GM23338 (cell line): ENCODE data around the gene CKM. TPM values are rescaled to one million over a fixed set of nuclear protein-coding genes. Genes with fewer than 3 reads are reported as not detected.

Source experiments
- ATAC-seq: fragments of 200-7000 bp; cut with Tn5 transposase; 3 replicates; pipeline ENCODE4 v1.9.1; 2020
- DNase-seq: peaks from one replicate; pipeline ENCODE4 v3.0.0-alpha.2; 2015; ENCODE audit warnings: low spot score
- H2AFZ ChIP-seq: fragments of 200-600 bp; sonication (generic); 2 replicates; pipeline ENCODE4 v1.8.0; 2016; ENCODE audit warnings: antibody characterized with exemption, mild to moderate bottlenecking, moderate library complexity
- H3F3A ChIP-seq: fragments of 200-600 bp; sonication (generic); replicated peaks from 2 replicates; pipeline ENCODE4 v1.8.0; 2017; ENCODE audit warnings: antibody characterized with exemption, mixed run types, low read depth
- H3K27ac ChIP-seq: fragments of 200-600 bp; sonication (generic); 2 replicates; pipeline ENCODE4 v1.6.1; 2016; ENCODE audit warnings: low read depth
- H3K27me3 ChIP-seq: fragments of 200-600 bp; sonication (generic); 2 replicates; pipeline ENCODE4 v1.8.0; 2016; ENCODE audit warnings: mild to moderate bottlenecking, mixed run types, moderate library complexity; ENCODE audit not compliant: insufficient read depth
- H3K36me3 ChIP-seq: fragments of 200-600 bp; sonication (generic); 2 replicates; pipeline ENCODE4 v1.8.0; 2016; ENCODE audit warnings: mild to moderate bottlenecking; ENCODE audit not compliant: insufficient read depth
- H3K4me1 ChIP-seq: fragments of 200-600 bp; sonication (generic); 2 replicates; pipeline ENCODE4 v1.8.0; 2016; ENCODE audit warnings: mild to moderate bottlenecking, moderate library complexity; ENCODE audit not compliant: insufficient read depth
- H3K4me2 ChIP-seq: fragments of 200-600 bp; sonication (generic); 2 replicates; pipeline ENCODE4 v1.7.1; 2017; ENCODE audit warnings: mixed run types
- H3K4me3 ChIP-seq: fragments of 200-600 bp; sonication (generic); 2 replicates; pipeline ENCODE4 v1.6.1; 2016; ENCODE audit warnings: mixed run types
- H3K79me2 ChIP-seq: fragments of 200-600 bp; sonication (generic); replicated peaks from 2 replicates; pipeline ENCODE4 v1.8.0; 2017; ENCODE audit warnings: mild to moderate bottlenecking; ENCODE audit not compliant: insufficient read depth
- H3K9me2 ChIP-seq: fragments of 200-600 bp; sonication (generic); 2 replicates; pipeline ENCODE4 v1.8.0; 2017; ENCODE audit not compliant: insufficient read depth
- H4K20me1 ChIP-seq: fragments of 200-600 bp; sonication (generic); replicated peaks from 2 replicates; pipeline ENCODE4 v1.8.0; 2017; ENCODE audit warnings: mild to moderate bottlenecking; ENCODE audit not compliant: insufficient read depth
- H3K27ac Mint-ChIP-seq: 2 replicates; pipeline ENCODE4 v1.8.0; 2020; ENCODE audit warnings: inconsistent platforms, mild to moderate bottlenecking, moderate library complexity, mixed read lengths
- H3K27me3 Mint-ChIP-seq: 3 replicates; pipeline ENCODE4 v1.8.0; 2022; ENCODE audit warnings: low read depth, mild to moderate bottlenecking, moderate library complexity, mixed read lengths, inconsistent platforms; ENCODE audit not compliant: insufficient read depth, poor library complexity
- H3K36me3 Mint-ChIP-seq: 3 replicates; pipeline ENCODE4 v1.8.0; 2021; ENCODE audit warnings: low read depth, mild to moderate bottlenecking, inconsistent platforms, moderate library complexity, mixed read lengths
- H3K4me1 Mint-ChIP-seq: 3 replicates; pipeline ENCODE4 v1.8.0; 2020; ENCODE audit warnings: mild to moderate bottlenecking, inconsistent platforms, mixed read lengths
- H3K4me3 Mint-ChIP-seq: 3 replicates; pipeline ENCODE4 v1.8.0; 2021; ENCODE audit warnings: moderate library complexity, mild to moderate bottlenecking, inconsistent platforms, mixed read lengths
- H3K9me3 Mint-ChIP-seq: 3 replicates; pipeline ENCODE4 v1.8.0; 2020; ENCODE audit warnings: moderate library complexity, mild to moderate bottlenecking, inconsistent platforms, mixed read lengths
- CREB1 ChIP-seq: fragments of 250-450 bp; sonication (Bioruptor Pico); IDR thresholded peaks from 2 replicates; pipeline ENCODE4 v1.5.0; 2020; ENCODE audit warnings: low read depth, mild to moderate bottlenecking, moderate library complexity
- EZH2 ChIP-seq: fragments of 200-600 bp; sonication (generic); IDR thresholded peaks from one replicate; pipeline ENCODE4 v1.8.0; 2017; ENCODE audit warnings: antibody characterized with exemption, mild to moderate bottlenecking, low read depth; ENCODE audit not compliant: unreplicated experiment
- EZH2phosphoT487 ChIP-seq: fragments of 200-600 bp; sonication (generic); IDR thresholded peaks from one replicate; pipeline ENCODE4 v1.8.1; 2018; ENCODE audit warnings: antibody characterized with exemption; ENCODE audit not compliant: unreplicated experiment
- JUNB ChIP-seq: IDR thresholded peaks from one replicate; pipeline ENCODE4 v1.6.1; 2016; ENCODE audit warnings: antibody characterized with exemption; ENCODE audit not compliant: unreplicated experiment
- NANOG ChIP-seq: IDR thresholded peaks from 2 replicates; pipeline ENCODE4 v1.6.1; 2016; ENCODE audit warnings: antibody characterized with exemption, borderline replicate concordance
- POLR2AphosphoS5 ChIP-seq: IDR thresholded peaks from 2 replicates; pipeline ENCODE4 v1.6.1; 2016; ENCODE audit warnings: antibody characterized with exemption, low read depth
- STAT1 ChIP-seq: IDR thresholded peaks from one replicate; pipeline ENCODE4 v1.6.1; 2016; ENCODE audit warnings: antibody characterized with exemption; ENCODE audit not compliant: unreplicated experiment
- ZNF114 ChIP-seq: fragments of 250-450 bp; sonication (Bioruptor Pico); IDR thresholded peaks from 2 replicates; pipeline ENCODE4 v1.5.0; 2020; ENCODE audit warnings: mild to moderate bottlenecking, moderate library complexity
- ZNF331 ChIP-seq: fragments of 250-450 bp; sonication (Bioruptor Pico); IDR thresholded peaks from 2 replicates; pipeline ENCODE4 v1.5.0; 2020; ENCODE audit warnings: low read depth, mild to moderate bottlenecking, moderate library complexity
- polyA plus RNA-seq: library from polyadenylated mRNA; unstranded; fragments of >200 nt; fragmentation: Nextera tagmentation; extraction: Ambion mirVana; gene quantifications from 2 replicates; pipeline ENCODE4 v1.2.1, GENCODE V29; 2016
- total RNA-seq: library from RNA; depleted of rRNA; stranded (reverse); fragments of >200 nt; shearing (Covaris generic); gene quantifications from 2 replicates; pipeline ENCODE4 v1.2.3, GENCODE V29; 2014
- TF ChIP-seq, protein P1 (sequence below): fragments of 250-450 bp; sonication (Bioruptor Pico); IDR thresholded peaks from 2 replicates; pipeline ENCODE4 v1.5.0; 2020; ENCODE audit warnings: mild to moderate bottlenecking, moderate library complexity
- TF ChIP-seq, protein P2 (sequence below), 2 experiments: fragments of 200-600 bp in 1 of 2; sonication (generic) in 1 of 2; conservative IDR thresholded peaks; 2 replicates each; pipeline versions ENCODE4 v1.5.1 to v1.6.1; 2016 to 2017; ENCODE audit warnings: antibody characterized with exemption in 2 of 2, low read depth in 2 of 2, mild to moderate bottlenecking in 2 of 2, moderate library complexity in 1 of 2
- TF ChIP-seq, protein P3 (sequence below): IDR thresholded peaks from one replicate; pipeline ENCODE4 v1.6.1; 2018; ENCODE audit warnings: antibody characterized with exemption; ENCODE audit not compliant: unreplicated experiment
- TF ChIP-seq, protein P4 (sequence below): IDR thresholded peaks from 2 replicates; pipeline ENCODE4 v1.6.1; 2016; ENCODE audit warnings: antibody characterized with exemption

The CKM gene
- total and polyA plus RNA-seq, 2 experiments from 2014 or later: not detected

DNA sequence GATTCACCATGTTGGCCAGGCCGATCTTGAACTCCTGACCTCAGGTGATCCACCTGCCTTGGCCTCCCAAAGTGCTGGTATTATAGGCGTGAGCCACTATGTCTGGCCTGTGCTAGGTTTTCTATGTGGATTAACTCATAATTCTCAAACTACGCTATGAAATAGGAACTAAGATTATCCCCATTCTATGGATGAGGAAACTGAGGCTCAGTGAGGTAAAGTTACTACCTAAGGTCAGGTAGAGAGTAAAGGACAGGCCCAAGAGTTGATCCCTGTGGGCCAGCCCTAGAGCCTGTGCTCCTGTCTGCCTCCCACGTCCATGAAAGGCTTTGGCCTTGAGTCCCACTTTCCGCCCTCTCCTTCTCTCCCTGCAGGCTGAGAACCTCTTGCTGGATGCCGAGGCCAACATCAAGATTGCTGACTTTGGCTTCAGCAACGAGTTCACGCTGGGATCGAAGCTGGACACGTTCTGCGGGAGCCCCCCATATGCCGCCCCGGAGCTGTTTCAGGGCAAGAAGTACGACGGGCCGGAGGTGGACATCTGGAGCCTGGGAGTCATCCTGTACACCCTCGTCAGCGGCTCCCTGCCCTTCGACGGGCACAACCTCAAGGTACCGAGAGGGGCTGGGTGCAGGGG, 51.5 kb downstream of the CKM start:
- no peaks in the 10 kb centered on the region for H3K9me3 Mint-ChIP-seq
- Histone ChIP-seq H3K4me2 (no peak overlapping the region), H3K4me3 (no peak overlapping the region), H3K9me2 (no peaks in the 10 kb centered on the region), H4K20me1 (0 out of 2 replicates have a peak, but pooled peaks cover 3% of the 10 kb centered on the region), H3K79me2 (no peaks in the 10 kb centered on the region), H3K36me3 (0 out of 2 replicates have a peak, but pooled peaks cover 4% of the 10 kb centered on the region), H3K4me1 (no peaks in the 10 kb centered on the region), H3F3A (no peaks in the 10 kb centered on the region), H2AFZ (no peak overlapping the region), H3K27me3 (no peaks in the 10 kb centered on the region), H3K27ac (no peak overlapping the region)
- TF ChIP-seq ZNF114 (no peak), STAT1 (no peak), POLR2AphosphoS5 (no peak), EZH2phosphoT487 (no peak), EZH2 (no peak), ZNF331 (CRISPR knock-in tag) (no peak), NANOG (no peak), JUNB (no peak), CREB1 (CRISPR knock-in tag) (no peak)
- TF ChIP-seq, protein P1, sequence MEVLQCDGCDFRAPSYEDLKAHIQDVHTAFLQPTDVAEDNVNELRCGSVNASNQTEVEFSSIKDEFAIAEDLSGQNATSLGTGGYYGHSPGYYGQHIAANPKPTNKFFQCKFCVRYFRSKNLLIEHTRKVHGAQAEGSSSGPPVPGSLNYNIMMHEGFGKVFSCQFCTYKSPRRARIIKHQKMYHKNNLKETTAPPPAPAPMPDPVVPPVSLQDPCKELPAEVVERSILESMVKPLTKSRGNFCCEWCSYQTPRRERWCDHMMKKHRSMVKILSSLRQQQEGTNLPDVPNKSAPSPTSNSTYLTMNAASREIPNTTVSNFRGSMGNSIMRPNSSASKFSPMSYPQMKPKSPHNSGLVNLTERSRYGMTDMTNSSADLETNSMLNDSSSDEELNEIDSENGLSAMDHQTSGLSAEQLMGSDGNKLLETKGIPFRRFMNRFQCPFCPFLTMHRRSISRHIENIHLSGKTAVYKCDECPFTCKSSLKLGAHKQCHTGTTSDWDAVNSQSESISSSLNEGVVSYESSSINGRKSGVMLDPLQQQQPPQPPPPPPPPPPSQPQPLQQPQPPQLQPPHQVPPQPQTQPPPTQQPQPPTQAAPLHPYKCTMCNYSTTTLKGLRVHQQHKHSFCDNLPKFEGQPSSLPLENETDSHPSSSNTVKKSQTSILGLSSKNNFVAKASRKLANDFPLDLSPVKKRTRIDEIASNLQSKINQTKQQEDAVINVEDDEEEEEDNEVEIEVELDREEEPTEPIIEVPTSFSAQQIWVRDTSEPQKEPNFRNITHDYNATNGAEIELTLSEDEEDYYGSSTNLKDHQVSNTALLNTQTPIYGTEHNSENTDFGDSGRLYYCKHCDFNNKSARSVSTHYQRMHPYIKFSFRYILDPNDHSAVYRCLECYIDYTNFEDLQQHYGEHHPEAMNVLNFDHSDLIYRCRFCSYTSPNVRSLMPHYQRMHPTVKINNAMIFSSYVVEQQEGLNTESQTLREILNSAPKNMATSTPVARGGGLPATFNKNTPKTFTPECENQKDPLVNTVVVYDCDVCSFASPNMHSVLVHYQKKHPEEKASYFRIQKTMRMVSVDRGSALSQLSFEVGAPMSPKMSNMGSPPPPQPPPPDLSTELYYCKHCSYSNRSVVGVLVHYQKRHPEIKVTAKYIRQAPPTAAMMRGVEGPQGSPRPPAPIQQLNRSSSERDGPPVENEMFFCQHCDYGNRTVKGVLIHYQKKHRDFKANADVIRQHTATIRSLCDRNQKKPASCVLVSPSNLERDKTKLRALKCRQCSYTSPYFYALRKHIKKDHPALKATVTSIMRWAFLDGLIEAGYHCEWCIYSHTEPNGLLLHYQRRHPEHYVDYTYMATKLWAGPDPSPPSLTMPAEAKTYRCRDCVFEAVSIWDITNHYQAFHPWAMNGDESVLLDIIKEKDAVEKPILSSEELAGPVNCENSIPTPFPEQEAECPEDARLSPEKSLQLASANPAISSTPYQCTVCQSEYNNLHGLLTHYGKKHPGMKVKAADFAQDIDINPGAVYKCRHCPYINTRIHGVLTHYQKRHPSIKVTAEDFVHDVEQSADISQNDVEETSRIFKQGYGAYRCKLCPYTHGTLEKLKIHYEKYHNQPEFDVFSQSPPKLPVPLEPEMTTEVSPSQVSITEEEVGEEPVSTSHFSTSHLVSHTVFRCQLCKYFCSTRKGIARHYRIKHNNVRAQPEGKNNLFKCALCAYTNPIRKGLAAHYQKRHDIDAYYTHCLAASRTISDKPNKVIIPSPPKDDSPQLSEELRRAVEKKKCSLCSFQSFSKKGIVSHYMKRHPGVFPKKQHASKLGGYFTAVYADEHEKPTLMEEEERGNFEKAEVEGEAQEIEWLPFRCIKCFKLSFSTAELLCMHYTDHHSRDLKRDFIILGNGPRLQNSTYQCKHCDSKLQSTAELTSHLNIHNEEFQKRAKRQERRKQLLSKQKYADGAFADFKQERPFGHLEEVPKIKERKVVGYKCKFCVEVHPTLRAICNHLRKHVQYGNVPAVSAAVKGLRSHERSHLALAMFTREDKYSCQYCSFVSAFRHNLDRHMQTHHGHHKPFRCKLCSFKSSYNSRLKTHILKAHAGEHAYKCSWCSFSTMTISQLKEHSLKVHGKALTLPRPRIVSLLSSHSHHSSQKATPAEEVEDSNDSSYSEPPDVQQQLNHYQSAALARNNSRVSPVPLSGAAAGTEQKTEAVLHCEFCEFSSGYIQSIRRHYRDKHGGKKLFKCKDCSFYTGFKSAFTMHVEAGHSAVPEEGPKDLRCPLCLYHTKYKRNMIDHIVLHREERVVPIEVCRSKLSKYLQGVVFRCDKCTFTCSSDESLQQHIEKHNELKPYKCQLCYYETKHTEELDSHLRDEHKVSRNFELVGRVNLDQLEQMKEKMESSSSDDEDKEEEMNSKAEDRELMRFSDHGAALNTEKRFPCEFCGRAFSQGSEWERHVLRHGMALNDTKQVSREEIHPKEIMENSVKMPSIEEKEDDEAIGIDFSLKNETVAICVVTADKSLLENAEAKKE: no peak
- TF ChIP-seq, protein P2, sequence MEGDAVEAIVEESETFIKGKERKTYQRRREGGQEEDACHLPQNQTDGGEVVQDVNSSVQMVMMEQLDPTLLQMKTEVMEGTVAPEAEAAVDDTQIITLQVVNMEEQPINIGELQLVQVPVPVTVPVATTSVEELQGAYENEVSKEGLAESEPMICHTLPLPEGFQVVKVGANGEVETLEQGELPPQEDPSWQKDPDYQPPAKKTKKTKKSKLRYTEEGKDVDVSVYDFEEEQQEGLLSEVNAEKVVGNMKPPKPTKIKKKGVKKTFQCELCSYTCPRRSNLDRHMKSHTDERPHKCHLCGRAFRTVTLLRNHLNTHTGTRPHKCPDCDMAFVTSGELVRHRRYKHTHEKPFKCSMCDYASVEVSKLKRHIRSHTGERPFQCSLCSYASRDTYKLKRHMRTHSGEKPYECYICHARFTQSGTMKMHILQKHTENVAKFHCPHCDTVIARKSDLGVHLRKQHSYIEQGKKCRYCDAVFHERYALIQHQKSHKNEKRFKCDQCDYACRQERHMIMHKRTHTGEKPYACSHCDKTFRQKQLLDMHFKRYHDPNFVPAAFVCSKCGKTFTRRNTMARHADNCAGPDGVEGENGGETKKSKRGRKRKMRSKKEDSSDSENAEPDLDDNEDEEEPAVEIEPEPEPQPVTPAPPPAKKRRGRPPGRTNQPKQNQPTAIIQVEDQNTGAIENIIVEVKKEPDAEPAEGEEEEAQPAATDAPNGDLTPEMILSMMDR (conservative IDR thresholded peaks at IDR 0.05; ENCODE audit: low read depth in 2 of 2): no peak
- TF ChIP-seq, protein P3, sequence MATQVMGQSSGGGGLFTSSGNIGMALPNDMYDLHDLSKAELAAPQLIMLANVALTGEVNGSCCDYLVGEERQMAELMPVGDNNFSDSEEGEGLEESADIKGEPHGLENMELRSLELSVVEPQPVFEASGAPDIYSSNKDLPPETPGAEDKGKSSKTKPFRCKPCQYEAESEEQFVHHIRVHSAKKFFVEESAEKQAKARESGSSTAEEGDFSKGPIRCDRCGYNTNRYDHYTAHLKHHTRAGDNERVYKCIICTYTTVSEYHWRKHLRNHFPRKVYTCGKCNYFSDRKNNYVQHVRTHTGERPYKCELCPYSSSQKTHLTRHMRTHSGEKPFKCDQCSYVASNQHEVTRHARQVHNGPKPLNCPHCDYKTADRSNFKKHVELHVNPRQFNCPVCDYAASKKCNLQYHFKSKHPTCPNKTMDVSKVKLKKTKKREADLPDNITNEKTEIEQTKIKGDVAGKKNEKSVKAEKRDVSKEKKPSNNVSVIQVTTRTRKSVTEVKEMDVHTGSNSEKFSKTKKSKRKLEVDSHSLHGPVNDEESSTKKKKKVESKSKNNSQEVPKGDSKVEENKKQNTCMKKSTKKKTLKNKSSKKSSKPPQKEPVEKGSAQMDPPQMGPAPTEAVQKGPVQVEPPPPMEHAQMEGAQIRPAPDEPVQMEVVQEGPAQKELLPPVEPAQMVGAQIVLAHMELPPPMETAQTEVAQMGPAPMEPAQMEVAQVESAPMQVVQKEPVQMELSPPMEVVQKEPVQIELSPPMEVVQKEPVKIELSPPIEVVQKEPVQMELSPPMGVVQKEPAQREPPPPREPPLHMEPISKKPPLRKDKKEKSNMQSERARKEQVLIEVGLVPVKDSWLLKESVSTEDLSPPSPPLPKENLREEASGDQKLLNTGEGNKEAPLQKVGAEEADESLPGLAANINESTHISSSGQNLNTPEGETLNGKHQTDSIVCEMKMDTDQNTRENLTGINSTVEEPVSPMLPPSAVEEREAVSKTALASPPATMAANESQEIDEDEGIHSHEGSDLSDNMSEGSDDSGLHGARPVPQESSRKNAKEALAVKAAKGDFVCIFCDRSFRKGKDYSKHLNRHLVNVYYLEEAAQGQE: no peak
- TF ChIP-seq, protein P4, sequence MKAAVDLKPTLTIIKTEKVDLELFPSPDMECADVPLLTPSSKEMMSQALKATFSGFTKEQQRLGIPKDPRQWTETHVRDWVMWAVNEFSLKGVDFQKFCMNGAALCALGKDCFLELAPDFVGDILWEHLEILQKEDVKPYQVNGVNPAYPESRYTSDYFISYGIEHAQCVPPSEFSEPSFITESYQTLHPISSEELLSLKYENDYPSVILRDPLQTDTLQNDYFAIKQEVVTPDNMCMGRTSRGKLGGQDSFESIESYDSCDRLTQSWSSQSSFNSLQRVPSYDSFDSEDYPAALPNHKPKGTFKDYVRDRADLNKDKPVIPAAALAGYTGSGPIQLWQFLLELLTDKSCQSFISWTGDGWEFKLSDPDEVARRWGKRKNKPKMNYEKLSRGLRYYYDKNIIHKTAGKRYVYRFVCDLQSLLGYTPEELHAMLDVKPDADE: no peak
- no peaks in the 10 kb centered on the region; the same call in 2 of the 3 replicates for H3K4me1 Mint-ChIP-seq
- H3K4me3 Mint-ChIP-seq: no peak overlapping the region
- H3K27me3 Mint-ChIP-seq: peaks cover under 1% of the 10 kb centered on the region
- DNase-seq (no peak), ATAC-seq (no peak)
- no peak overlapping the region for H3K27ac Mint-ChIP-seq
- H3K36me3 Mint-ChIP-seq: peaks cover 13% of the 10 kb centered on the region; the same call in 1 of the 3 replicates
